ENCODE measurements around the gene RPUSD4.

The RPUSD4 gene

DNA sequence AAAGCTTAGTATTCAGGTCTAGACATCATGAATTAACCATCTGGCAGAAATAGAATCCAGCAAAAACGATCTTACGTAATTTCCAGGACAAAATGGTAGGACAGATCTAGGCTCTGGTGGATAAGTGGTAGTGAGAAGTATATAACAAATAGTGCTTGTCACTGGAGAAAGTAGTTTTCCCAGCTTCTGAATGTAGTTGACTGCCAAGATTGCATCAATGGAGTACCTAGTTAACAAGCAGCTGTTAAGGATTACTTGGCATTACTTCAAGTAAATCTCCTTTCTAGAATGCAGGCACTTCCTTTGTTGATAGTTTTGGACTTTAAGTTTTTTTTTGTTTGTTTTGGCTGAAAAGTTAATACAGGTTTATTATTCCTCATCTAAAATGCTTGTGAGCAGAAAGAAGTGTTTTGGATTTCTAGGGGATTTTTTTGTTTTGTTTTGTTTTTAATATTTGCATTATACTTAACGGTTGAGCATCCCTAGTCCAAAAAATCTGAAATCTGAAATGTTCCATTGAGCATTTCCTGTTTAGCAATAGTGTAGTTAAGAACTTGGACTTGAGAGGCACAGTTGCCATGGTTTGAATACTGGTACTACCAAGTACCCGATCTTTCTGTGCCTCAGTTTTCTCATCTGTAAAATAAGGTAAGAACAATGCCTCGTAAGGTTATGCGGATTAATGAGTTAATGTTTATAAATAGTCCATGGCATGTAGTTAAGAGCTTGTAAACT, 20.4 kb upstream of the RPUSD4 start:
- Histone ChIP-seq H3K4me1 (ENCODE audit: control insufficient read depth in 2 of 2, insufficient read depth in 2 of 2, low read length in 2 of 2) (peaks cover 0 to 7% of the 10 kb centered on the region in 2 donors), H3K27ac (ENCODE audit: low read depth in 2 of 2, low read length in 2 of 2) (no peak overlapping the region), H3K27me3 (ENCODE audit: control insufficient read depth in 2 of 2, insufficient read depth in 2 of 2, low read length in 2 of 2) (no peaks in the 10 kb centered on the region)

DNA sequence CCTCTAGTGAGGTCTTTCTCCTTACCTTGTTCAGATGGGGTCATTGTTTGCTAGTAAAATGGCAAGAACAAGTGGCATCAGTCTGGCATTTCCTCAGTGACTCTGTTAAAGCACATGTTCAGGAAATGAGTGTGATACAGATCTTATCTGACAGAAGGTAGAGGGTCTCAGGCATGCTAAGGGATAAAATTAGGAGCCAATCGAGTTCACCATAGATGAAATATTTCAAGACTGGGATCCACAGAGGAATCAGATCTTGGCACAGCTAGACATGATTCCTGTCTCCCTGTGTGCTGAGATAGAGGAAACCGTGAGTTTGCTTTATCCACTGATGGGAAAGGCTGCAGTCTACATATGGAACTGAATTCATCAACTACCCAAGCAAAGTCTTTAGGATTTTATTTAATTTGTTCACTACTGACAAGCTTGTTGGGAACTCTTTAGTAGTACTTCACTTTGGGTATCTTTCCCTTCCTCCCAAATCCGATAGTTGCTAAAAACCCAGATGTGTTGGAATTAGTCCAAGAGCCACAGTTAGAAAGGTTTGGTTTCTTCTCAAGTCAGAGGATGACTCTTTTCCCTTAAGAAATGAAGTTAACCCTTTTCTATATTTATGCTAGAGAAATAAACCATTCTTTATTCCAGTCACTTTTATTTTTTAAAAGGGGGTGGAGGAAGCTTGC, 18.5 kb upstream of the RPUSD4 start:
- H3K9ac ChIP-seq (ENCODE audit: low read depth in 1 of 2, low read length in 2 of 2) = no peak overlapping the region
- H3K27me3 ChIP-seq (ENCODE audit: control insufficient read depth in 2 of 2, insufficient read depth in 2 of 2, low read length in 2 of 2) = no peaks in the 10 kb centered on the region
- H3K9me3 ChIP-seq (ENCODE audit: control insufficient read depth in 2 of 2, low read length in 2 of 2) = no peaks in the 10 kb centered on the region

More for the DNA sequence above, 20.4 kb upstream of the RPUSD4 start:
- H3K9ac ChIP-seq (ENCODE audit: low read depth in 1 of 2, low read length in 2 of 2) = no peak overlapping the region
- no peaks in the 10 kb centered on the region for H3K9me3 ChIP-seq (ENCODE audit: control insufficient read depth in 2 of 2, low read length in 2 of 2)
- no peak overlapping the region for H3K4me3 ChIP-seq (ENCODE audit: low read length in 2 of 2)
- peaks cover 12 to 32% of the 10 kb centered on the region in 2 donors for H3K36me3 ChIP-seq (ENCODE audit: control insufficient read depth in 2 of 2, insufficient read depth in 2 of 2, low read length in 2 of 2)

DNA sequence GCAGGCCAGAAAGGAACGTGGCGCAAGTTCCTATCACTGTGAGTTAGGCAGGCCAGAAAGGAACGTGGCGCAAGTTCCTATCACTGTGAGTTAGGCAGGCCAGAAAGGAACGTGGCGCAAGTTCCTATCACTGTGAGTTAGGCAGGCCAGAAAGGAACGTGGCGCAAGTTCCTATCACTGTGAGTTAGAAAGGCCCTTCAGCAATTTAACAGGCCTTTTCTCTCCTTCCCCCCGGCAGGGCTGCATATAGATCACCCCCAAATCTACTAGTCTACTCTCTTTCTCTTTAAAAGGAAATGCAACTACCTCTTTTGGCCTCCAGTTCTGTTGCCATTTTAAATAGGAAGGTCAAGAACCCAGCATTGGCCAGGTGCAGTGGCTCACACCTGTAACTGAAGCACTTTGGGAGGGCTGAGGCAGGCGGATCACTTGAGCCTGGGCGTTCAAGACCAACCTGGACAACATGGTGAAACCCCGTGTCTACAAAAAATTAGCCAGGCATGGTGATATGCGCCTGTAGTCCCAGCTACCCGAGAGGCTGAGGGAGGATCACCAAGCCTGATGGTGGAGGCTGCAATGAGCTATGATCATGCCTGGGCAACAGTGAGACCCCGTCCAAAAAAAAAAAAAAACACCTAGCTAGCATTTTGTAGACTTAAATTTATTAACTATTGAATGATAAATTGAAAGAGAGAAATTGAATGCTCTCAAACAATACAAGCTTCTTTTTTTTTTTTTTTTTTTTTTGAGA, 15.1 kb upstream of the RPUSD4 start:
- Histone ChIP-seq H3K27me3 (ENCODE audit: control insufficient read depth in 2 of 2, insufficient read depth in 2 of 2, low read length in 2 of 2) (no peaks in the 10 kb centered on the region), H3K36me3 (ENCODE audit: control insufficient read depth in 2 of 2, insufficient read depth in 2 of 2, low read length in 2 of 2) (peaks cover 5 to 14% of the 10 kb centered on the region in 2 donors), H3K4me1 (ENCODE audit: control insufficient read depth in 2 of 2, insufficient read depth in 2 of 2, low read length in 2 of 2) (peaks cover 0 to under 1% of the 10 kb centered on the region in 2 donors), H3K4me3 (ENCODE audit: low read length in 2 of 2) (no peak overlapping the region), H3K9ac (ENCODE audit: low read depth in 1 of 2, low read length in 2 of 2) (no peak overlapping the region), H3K9me3 (ENCODE audit: control insufficient read depth in 2 of 2, low read length in 2 of 2) (no peaks in the 10 kb centered on the region), H3K27ac (ENCODE audit: low read depth in 2 of 2, low read length in 2 of 2) (no peak overlapping the region)

More for the DNA sequence above, 18.5 kb upstream of the RPUSD4 start:
- H3K27ac ChIP-seq (ENCODE audit: low read depth in 2 of 2, low read length in 2 of 2) = no peak overlapping the region
- peaks cover 0 to 7% of the 10 kb centered on the region in 2 donors for H3K4me1 ChIP-seq (ENCODE audit: control insufficient read depth in 2 of 2, insufficient read depth in 2 of 2, low read length in 2 of 2)
- no peak overlapping the region for H3K4me3 ChIP-seq (ENCODE audit: low read length in 2 of 2)
- H3K36me3 ChIP-seq (ENCODE audit: control insufficient read depth in 2 of 2, insufficient read depth in 2 of 2, low read length in 2 of 2) = peaks cover 5 to 21% of the 10 kb centered on the region in 2 donors

DNA sequence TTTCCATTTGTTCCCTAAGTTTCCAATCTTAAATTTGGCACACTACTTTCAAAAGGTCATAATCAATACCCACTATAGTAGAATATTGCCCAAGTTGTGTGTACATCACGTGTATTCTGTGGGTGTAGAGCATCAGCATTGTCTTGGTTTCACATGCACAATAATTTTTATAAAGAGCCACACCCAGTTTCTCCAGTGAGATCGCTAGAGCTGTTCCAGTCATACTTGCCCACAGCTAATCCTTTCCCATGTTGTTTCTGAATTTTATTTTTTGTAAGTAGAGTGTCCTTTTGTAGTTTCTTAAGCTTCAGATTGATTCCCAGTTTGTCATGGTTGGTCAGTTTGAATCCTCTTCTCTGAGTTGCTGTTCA, 13.8 kb upstream of the RPUSD4 start:
- Histone ChIP-seq H3K9ac (ENCODE audit: low read depth in 1 of 2, low read length in 2 of 2) (no peak overlapping the region), H3K27me3 (ENCODE audit: control insufficient read depth in 2 of 2, insufficient read depth in 2 of 2, low read length in 2 of 2) (no peaks in the 10 kb centered on the region), H3K9me3 (ENCODE audit: control insufficient read depth in 2 of 2, low read length in 2 of 2) (no peaks in the 10 kb centered on the region), H3K36me3 (ENCODE audit: control insufficient read depth in 2 of 2, insufficient read depth in 2 of 2, low read length in 2 of 2) (peaks cover 5 to 11% of the 10 kb centered on the region in 2 donors), H3K4me3 (ENCODE audit: low read length in 2 of 2) (no peak overlapping the region), H3K27ac (ENCODE audit: low read depth in 2 of 2, low read length in 2 of 2) (no peak overlapping the region), H3K4me1 (ENCODE audit: control insufficient read depth in 2 of 2, insufficient read depth in 2 of 2, low read length in 2 of 2) (no peaks in the 10 kb centered on the region)

DNA sequence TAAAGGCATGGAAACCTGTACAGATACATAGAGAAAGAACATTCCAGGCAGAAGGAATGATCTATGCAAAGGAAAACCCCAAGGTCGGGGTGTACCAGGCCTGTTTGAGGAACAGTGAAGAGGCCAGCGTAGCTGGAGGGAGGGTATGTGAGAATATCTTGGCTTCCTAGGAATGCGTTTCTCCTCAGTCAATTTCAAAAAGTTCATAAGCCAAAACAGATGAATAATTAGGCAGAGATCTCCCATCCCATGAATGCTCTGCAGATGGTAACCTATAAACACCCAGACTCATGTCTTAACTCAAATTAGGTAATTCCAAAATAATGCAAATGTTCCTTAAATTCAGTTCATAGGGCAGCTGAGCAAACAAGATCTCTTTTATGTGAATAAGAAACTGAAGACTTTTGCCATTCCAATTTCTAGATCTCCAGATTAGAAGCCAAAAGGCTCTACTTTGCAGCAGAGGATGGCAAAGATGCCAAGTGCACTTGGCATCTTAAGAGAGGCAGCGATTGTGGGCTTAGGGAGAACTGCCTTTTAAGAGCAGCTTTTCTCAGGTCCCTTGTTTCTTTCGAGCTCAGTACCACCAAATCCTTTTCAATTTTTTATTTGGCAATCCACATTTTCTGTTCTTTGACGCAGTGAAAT, 13.3 kb upstream of the RPUSD4 start:
- Histone ChIP-seq H3K27me3 (ENCODE audit: control insufficient read depth in 2 of 2, insufficient read depth in 2 of 2, low read length in 2 of 2) (no peaks in the 10 kb centered on the region), H3K27ac (ENCODE audit: low read depth in 2 of 2, low read length in 2 of 2) (no peak overlapping the region), H3K4me1 (ENCODE audit: control insufficient read depth in 2 of 2, insufficient read depth in 2 of 2, low read length in 2 of 2) (peaks cover 4% of the 10 kb centered on the region in 2 donors), H3K9ac (ENCODE audit: low read depth in 1 of 2, low read length in 2 of 2) (no peak overlapping the region), H3K4me3 (ENCODE audit: low read length in 2 of 2) (no peak overlapping the region), H3K9me3 (ENCODE audit: control insufficient read depth in 2 of 2, low read length in 2 of 2) (no peaks in the 10 kb centered on the region), H3K36me3 (ENCODE audit: control insufficient read depth in 2 of 2, insufficient read depth in 2 of 2, low read length in 2 of 2) (peaks cover 3 to 6% of the 10 kb centered on the region in 2 donors)

DNA sequence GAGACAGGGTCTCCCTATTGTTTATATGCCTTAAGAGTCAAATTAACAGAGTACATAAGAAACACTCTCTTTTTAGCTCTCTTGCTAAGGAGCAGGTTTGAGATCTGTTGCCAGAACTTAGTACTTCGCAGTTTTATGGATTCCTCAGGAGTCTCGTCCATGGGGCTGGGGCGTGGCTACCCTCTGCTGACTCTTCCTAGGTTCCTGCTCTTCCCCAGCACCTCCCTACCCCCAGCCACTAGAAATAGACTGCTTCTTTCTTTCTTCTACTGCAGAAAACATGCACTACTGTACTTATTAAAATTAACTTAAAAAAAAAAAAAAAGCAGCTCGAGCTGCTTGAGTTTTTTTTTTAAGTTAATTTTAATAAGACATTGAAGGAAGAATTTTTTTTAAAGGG, 8.1 kb upstream of the RPUSD4 start:
- Histone ChIP-seq H3K9ac (ENCODE audit: low read depth in 1 of 2, low read length in 2 of 2) (no peak overlapping the region), H3K4me1 (ENCODE audit: control insufficient read depth in 2 of 2, insufficient read depth in 2 of 2, low read length in 2 of 2) (peaks cover 16 to 24% of the 10 kb centered on the region in 2 donors), H3K27me3 (ENCODE audit: control insufficient read depth in 2 of 2, insufficient read depth in 2 of 2, low read length in 2 of 2) (no peaks in the 10 kb centered on the region), H3K9me3 (ENCODE audit: control insufficient read depth in 2 of 2, low read length in 2 of 2) (no peaks in the 10 kb centered on the region), H3K4me3 (ENCODE audit: low read length in 2 of 2) (no peak overlapping the region), H3K27ac (ENCODE audit: low read depth in 2 of 2, low read length in 2 of 2) (no peak overlapping the region), H3K36me3 (ENCODE audit: control insufficient read depth in 2 of 2, insufficient read depth in 2 of 2, low read length in 2 of 2) (no peaks in the 10 kb centered on the region)

DNA sequence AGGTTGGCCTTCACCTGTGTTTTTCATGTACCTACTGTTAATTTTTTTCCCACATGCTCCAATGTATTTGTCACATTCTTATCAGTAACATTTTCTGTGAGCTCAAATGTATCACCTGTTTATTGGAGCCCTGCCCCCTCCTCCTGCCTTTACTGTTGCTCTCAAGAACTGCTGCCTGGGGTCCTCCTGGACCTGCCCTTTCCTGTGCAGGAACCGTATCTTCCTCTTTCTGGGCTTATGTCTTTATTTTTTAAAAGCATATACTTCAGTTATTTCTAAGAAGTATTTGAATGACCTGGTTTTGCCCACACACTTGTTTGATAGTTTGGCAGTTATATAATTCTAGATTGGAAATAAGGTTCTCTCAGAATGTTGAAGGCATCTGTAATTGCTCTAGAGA, 6.0 kb upstream of the RPUSD4 start:
- Histone ChIP-seq H3K36me3 (ENCODE audit: control insufficient read depth in 2 of 2, insufficient read depth in 2 of 2, low read length in 2 of 2) (no peaks in the 10 kb centered on the region), H3K9ac (ENCODE audit: low read depth in 1 of 2, low read length in 2 of 2) (no peak overlapping the region), H3K9me3 (ENCODE audit: control insufficient read depth in 2 of 2, low read length in 2 of 2) (no peaks in the 10 kb centered on the region), H3K4me1 (ENCODE audit: control insufficient read depth in 2 of 2, insufficient read depth in 2 of 2, low read length in 2 of 2) (peaks cover 25 to 31% of the 10 kb centered on the region in 2 donors), H3K27ac (ENCODE audit: low read depth in 2 of 2, low read length in 2 of 2) (no peak overlapping the region), H3K4me3 (ENCODE audit: low read length in 2 of 2) (no peak overlapping the region), H3K27me3 (ENCODE audit: control insufficient read depth in 2 of 2, insufficient read depth in 2 of 2, low read length in 2 of 2) (no peaks in the 10 kb centered on the region)

DNA sequence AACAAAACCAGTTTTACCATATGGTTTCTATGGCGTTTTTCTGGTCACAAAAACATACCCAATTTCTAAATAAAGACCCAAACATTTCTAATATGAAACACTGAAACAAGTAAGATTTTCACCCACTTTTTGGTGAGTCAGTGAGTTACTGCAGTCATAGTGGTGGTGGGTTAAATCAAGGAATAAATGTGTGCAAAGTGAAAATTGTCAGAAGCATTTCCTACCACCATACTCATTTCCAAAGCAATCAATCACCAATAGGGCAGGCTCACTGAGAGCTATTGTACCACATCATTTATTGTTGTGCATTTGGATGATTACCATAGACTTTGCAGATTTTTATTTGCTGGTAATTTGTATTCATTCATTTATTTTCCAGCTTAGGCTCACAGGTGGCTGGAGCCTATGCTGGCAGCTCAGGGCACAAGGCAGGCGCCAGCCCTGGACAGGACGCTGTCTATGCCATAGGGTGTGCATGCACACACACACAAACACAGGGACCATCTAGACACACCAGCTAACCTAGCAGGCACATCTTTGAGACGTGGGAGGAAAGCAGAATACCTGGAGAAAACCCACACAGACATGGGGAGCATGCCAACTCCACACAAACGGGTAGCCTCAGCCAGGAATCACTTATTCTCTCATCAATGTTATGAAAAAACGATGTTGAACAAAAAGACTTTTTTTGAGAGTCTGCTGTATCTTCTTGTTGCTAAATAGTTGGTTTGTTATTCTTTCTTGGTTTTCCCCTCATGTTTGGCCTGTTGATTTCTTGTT, 5.3 kb upstream of the RPUSD4 start:
- Histone ChIP-seq H3K36me3 (ENCODE audit: control insufficient read depth in 2 of 2, insufficient read depth in 2 of 2, low read length in 2 of 2) (no peaks in the 10 kb centered on the region), H3K27ac (ENCODE audit: low read depth in 2 of 2, low read length in 2 of 2) (no peak overlapping the region), H3K9ac (ENCODE audit: low read depth in 1 of 2, low read length in 2 of 2) (no peak overlapping the region), H3K27me3 (ENCODE audit: control insufficient read depth in 2 of 2, insufficient read depth in 2 of 2, low read length in 2 of 2) (no peaks in the 10 kb centered on the region), H3K4me3 (ENCODE audit: low read length in 2 of 2) (no peak overlapping the region), H3K9me3 (ENCODE audit: control insufficient read depth in 2 of 2, low read length in 2 of 2) (no peaks in the 10 kb centered on the region), H3K4me1 (ENCODE audit: control insufficient read depth in 2 of 2, insufficient read depth in 2 of 2, low read length in 2 of 2) (peaks cover 31 to 34% of the 10 kb centered on the region in 2 donors)

DNA sequence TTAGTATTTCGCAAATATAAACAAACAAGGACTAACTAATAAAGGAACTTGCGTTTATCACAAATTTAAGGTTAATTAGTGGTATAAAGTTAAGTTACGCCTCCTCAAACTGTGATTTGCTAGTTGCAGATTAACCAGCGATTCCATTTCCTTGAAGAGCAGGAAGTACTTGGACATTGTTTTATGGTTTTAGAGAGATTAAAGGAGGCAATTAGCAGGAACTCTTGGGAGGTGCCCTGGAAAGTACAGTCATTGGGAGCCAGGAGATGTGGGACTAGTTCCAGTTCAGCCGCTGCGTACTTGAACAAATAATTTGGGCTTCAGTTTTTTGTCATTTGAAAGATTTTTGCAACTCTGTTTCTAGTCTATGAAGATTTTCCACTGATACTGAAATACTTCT, 3.4 kb upstream of the RPUSD4 start:
- H3K9ac ChIP-seq (ENCODE audit: low read depth in 1 of 2, low read length in 2 of 2) = no peak overlapping the region
- H3K36me3 ChIP-seq (ENCODE audit: control insufficient read depth in 2 of 2, insufficient read depth in 2 of 2, low read length in 2 of 2) = peaks cover 0 to 1% of the 10 kb centered on the region in 2 donors
- H3K9me3 ChIP-seq (ENCODE audit: control insufficient read depth in 2 of 2, low read length in 2 of 2) = no peaks in the 10 kb centered on the region
- peaks cover 35 to 38% of the 10 kb centered on the region in 2 donors for H3K4me1 ChIP-seq (ENCODE audit: control insufficient read depth in 2 of 2, insufficient read depth in 2 of 2, low read length in 2 of 2)
- H3K27me3 ChIP-seq (ENCODE audit: control insufficient read depth in 2 of 2, insufficient read depth in 2 of 2, low read length in 2 of 2) = no peaks in the 10 kb centered on the region
- peak overlapping the region; percentile 57 to 64 for H3K4me3 ChIP-seq (ENCODE audit: low read length in 2 of 2)
- peak overlapping the region; percentile 49 to 71 for H3K27ac ChIP-seq (ENCODE audit: low read depth in 2 of 2, low read length in 2 of 2)
